A375 (cell line): ENCODE data around the gene BACE1-AS. TPM values are rescaled to one million over a fixed set of nuclear protein-coding genes. Genes with fewer than 3 reads are reported as not detected.

ENCODE experiments used
- small RNA-seq: library from RNA; depleted of rRNA; stranded (forward); fragments of <200 nt; gene quantifications from one replicate; pipeline ENCODE3, GENCODE V24; 2014
- total RNA-seq: library from RNA; depleted of rRNA; stranded (reverse); fragments of >200 nt; shearing (Covaris generic); gene quantifications from 2 replicates; pipeline ENCODE4 v1.2.3, GENCODE V29; 2014; rRNA removed

Gene BACE1-AS
- 3.3 and 4.1 TPM in 2 replicates for total RNA-seq

GRCh38 chr11:117290809-117291396, at the start of gene BACE1-AS:
BACE1-AS (plus strand) TSS chr11:117291346.

GRCh38 chr11:117316197-117316961, 25.2 kb downstream of the BACE1-AS start, which contains the start of gene BACE1:
BACE1 (minus strand) TSS chr11:117316256; CDS start chr11:117315795, 461 bp downstream.

DNA sequence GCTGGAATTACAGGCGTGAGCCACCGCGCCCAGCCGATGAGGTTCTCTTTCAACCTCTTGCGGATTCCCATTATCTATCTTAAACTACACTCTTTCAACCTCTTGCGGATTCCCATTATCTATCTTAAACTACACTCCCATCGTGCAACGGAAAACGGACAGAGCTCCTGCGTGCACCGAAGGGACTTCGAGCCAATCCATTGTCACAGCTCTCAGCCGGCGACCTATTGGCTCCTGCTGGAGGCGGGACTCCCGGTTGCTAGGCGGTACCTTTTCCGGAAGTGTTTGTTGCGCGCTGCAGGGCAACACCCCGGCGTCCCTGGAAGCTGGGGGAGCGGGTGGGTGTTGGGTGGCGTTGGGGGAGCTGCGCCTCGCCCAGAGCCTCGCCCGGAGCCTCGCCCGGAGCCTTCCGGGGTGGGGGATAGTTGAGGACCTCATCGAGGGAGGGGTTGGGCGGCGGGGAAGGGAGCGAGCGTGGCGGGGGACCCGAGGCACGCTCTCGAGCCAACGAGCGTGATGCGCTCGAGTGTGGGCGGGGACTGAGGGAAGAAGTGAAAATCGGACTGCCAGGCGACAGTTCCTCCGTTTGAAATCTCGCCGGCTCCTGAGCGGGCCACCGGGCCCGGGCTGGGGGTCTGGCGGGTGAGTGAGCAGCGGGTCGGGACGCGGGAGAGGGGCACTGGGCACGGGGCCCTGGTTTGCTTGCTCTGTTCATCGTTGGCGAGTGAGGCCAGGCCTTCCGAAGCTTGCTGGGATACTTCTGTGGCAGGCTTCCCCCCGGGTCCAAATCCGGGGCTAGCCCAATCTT, 36.6 kb downstream of the BACE1-AS start, which contains the start of gene CEP164:
Gene CEP164, plus strand, starts transcription at position 288 of the 808 bp plus-strand sequence. CDS start 10,733 bp downstream, outside the sequence.

Small RNA genes lying within 50 kb of the gene (small RNA-seq; reads per million reads assigned to genes)
- gene RF00564 = not detected

Other genes with a start within 250 kb of the BACE1-AS start
- gene SIK3, start 192.9 kb upstream of the BACE1-AS start, total RNA-seq = 12.2 and 13.6 TPM in 2 replicates
- gene PAFAH1B2, start 147.1 kb upstream of the BACE1-AS start, total RNA-seq = 80.2 and 112 TPM in 2 replicates
- gene SIDT2, start 112.6 kb upstream of the BACE1-AS start, total RNA-seq = 13.7 and 21.2 TPM in 2 replicates
- 4.1 and 7.0 TPM in 2 replicates for gene TAGLN, start 92.0 kb upstream of the BACE1-AS start, total RNA-seq
- 41.5 and 46.0 TPM in 2 replicates for gene PCSK7, start 59.3 kb upstream of the BACE1-AS start, total RNA-seq
- 10.9 and 12.3 TPM in 2 replicates for gene RNF214, start 58.7 kb upstream of the BACE1-AS start, total RNA-seq
- 17.3 and 25.3 TPM in 2 replicates for gene BACE1, start 24.9 kb downstream of the BACE1-AS start, total RNA-seq
- 57.0 and 66.1 TPM in 2 replicates for gene CEP164, start 36.5 kb downstream of the BACE1-AS start, total RNA-seq